Measurements from ENCODE around the gene REV1.
"Not testable (repeated sequence)": the region's sequence is repeated elsewhere in the genome, so short reads cannot be mapped to it uniquely, and the experiment has no call there.

REV1 gene

GRCh38 chr2:99489761-99490622 is at the start of gene REV1:
TSS of gene REV1 (minus strand) at chr2:99490017. CDS start at chr2:99464975, 25,042 bp downstream.
- peak; percentile 89 for DNase-seq (ENCODE audit: low read depth, low spot score)

DNA sequence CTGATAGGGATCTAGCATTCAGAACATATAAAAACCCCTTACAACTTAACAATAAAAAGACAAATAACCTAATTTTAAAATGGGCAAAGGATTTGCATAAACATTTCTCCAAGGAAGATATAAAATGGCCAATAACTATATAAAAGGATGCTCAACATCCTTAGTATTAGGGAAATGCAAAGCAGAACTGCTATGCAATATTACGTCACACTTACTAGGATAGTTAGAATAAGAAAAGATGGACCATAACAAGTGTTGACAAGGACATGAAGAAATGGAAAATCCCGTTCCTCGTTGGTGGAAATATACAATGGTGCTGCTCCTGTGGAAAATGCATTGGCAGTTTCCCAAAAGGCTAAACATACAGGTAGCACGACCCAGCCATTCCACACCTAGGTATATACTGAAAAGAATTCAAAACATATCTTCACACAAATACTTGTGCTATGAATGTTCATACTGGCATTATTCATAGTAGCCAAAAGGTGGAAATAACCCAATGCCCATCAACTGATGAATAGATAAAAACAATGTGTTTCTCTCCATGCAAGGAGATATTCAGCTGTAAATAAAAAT is 48.2 kb upstream of the REV1 start:
- no peak for DNase-seq (ENCODE audit: low read depth, low spot score)

GRCh38 chr2:99524056-99524455 is 34.2 kb upstream of the REV1 start:
- DNase-seq (ENCODE audit: low read depth, low spot score), result no peak

DNA sequence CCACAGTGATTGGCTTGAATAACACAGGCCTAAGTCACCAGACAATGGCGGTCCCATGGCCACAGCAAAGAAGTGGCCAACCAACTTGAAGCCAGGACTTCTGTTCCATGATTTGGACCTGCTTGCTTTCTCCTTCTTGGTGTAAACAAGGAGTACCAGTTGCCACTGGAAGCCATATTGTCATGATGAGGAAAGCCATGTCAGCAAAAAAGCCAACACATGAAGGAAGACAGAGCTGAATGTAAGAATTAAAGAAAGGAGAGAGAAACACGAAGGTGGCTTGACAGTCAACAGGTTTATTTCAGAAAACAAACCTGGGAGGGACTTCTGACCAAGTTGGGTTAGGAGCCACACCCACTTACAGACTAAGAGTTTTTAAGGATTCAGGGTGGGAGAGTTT is 32.3 kb upstream of the REV1 start:
- no peak for DNase-seq (ENCODE audit: low read depth, low spot score)

DNA sequence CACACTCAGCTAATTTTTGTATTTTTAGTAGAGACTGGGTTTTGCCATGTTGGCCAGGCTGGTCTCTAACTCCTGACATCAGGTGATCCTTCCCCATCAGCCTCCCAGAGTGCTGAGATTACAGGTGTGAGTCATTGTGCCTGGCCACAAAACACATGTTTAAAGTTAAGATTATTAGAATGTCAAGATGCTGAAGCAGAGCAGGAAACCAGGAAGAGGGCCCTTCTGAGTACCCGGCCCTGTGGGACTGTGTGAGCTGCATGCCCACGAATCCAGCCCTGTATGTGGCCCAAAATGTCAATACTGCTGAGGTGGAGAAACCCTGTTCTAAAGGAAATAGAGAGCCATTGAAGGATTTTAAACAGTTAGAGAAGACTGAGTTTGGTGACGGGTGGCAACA is 31.0 kb upstream of the REV1 start:
- no peak for DNase-seq (ENCODE audit: low read depth, low spot score)

DNA sequence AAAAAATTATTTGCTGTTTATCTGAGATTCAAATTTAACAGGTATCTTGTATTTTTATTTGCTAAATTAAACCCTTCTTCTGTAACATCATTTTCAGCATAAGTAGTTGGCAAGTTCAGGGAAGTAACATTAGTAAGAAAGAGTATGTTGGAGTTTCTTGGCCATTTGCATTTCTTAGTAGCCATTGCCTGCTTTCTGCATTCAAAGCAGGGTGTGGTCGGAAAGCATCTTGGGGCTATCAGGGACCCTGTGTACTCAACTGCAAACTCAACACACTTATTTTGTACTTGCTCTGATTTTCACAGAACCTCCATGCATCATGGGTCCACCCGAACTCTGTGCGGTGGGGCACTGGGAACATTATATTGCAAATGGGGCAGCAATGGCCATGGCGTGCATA is 30.4 kb upstream of the REV1 start:
- no peak for DNase-seq (ENCODE audit: low read depth, low spot score)

DNA sequence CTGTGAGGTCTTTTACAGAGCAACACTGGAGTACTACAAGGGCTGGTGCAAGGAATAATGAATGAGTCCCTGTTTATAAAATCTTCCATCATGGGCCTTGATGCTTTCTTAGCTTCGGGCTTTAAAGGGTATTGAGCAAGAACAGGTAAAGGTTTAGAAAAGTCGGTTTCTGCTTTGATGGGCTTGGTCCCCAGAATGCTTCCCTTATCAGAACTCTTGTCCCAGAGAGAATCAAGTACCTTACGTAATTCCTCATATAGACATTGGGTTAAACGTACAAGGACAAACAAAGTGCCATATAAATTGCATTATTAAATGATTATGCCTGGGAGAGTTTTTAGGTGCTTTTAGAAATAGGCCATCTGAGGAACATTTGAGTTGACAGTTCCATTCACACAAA is 24.5 kb upstream of the REV1 start:
- no peak for DNase-seq (ENCODE audit: low read depth, low spot score)

- DNase-seq (ENCODE audit: low read depth, low spot score), result no peak
These were observed 22.4 kb upstream of the REV1 start for GRCh38 chr2:99512181-99512591.

- no peak for DNase-seq (ENCODE audit: low read depth, low spot score)
These were observed 19.6 kb upstream of the REV1 start for GRCh38 chr2:99509387-99509786.

DNA sequence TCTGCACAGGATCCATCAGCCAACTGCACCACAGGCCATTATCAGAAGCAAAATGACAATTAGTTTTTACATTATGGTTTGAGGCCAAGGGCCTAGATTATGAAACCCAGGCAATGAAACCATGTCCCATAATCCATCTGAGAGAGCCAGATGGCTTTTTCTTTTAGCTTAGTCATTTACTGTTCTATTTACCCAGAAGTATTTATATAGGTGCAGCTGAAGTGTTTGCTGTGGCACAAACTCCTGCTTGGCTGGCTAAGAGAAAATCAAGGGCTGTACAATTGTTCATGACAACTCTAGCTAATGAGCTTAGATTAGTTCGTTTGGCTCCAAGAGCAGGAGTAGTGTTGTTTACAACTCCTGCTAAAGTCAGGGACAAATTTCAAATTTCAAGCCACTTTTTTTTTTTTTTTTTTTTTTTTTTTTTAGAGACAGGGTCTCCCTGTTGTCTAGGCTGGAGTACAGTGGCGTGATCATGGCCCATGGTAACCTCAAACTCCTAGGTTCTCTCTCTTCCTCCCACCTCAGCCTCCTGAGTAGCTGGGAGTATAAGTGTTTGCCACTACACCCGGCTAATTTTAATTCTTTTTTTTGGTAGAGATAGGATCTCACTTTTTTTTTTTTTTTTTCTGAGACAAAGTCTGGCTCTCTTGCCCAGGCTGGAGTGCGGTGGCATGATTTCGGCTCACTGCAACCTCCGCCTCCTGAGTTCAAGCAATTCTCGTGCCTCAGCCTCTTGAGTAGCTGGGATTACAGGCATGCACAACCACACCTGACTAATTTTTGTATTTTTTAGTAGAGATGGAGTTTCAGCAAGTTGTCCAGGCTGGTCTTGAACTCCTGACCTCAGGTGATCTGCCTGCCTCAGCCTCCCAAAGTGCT is 18.4 kb upstream of the REV1 start:
- DNase-seq (ENCODE audit: low read depth, low spot score), result no peak

GRCh38 chr2:99504844-99505584 is 15.2 kb upstream of the REV1 start:
- DNase-seq (ENCODE audit: low read depth, low spot score), result no peak

DNA sequence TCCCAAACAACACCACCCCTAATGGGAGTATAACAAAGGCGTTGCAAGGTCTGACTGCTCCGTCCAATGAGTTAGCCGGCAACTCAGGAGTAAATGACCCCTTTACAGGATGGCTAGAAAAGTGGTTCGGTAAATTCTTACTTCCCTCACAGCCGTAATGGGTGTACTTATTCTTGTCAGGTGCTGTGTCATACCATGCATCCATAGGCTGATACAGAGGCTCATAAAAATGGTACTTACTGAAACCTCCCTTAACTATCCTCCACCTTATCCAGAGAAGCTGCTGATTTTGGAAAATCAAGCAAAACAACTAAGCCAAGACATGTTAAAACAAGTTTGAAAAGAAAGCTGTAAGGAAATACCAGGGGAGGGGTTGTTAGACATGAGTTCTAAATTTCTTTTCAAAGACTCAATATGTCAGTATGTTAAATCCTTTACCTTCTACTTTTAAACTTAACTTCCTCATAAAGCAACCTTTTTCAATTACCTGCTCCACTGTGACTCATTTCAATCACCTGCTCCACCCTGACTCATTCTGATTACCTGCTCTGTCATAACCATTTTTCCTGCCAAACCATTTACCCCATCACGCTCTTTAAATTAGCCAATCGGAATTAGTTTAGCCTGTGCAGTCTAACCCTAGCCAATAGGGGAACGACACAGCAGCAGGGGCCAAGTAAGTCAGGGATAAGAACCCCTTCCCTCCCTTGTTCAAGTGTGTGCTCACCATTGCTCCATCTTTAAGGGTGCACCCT is 14.0 kb upstream of the REV1 start:
- not testable (repeated sequence) for DNase-seq (ENCODE audit: low read depth, low spot score)

- no peak for DNase-seq (ENCODE audit: low read depth, low spot score)
These were observed 6.2 kb upstream of the REV1 start for GRCh38 chr2:99496021-99496420.

DNA sequence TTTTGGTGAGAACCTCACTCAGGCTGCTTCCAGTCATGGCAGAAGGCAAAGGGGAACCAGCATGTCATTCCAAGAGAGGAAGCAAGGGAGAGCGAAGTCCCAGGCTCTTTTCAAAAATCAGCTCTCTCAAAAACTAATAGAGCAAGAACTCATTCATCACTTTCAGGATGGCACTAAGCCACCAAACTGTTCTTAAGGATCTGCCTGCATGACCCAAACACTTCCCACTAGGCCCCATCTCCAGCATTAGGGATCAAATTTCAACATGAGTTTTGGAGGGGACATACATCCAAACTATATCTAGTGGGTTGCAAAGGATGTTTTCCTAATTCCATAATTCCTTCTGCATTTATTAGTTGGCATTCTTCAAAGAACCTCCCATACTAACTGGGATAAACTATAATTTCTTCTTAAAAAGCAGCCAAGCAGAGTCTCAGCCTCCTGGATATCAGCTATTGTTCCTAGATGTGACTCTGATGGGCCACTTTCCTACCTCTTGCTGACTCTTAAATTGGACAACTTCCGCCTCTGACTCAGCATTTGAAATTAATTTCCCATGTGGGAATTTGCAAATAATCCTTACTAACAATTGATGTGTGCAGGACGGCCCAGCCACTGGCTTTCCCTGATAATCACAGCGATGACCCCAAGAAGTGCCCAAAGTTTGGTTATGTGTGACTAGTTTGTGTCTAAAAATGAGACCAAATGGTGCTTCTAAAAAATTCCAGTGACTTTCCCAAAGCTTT is 5.5 kb upstream of the REV1 start:
- DNase-seq (ENCODE audit: low read depth, low spot score), result no peak

DNA sequence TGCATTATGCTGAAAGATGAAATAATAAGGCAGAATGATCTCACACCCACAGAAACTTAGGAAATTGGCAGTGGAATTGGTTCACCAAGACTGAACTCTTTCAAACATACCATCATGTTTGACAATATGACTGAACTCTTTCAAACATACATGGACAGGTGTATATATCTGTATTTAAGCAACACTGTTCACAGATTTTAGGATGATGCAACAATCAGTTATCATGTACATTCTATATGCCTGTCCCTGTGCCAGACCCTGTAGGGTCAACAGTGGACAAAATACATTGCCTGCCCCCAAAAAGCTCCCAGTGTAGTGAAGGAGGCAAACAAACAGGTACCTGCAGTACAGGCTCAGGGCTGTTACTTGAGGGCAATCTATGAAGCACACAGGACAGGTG is 2.9 kb upstream of the REV1 start:
- DNase-seq (ENCODE audit: low read depth, low spot score), result no peak

DNA sequence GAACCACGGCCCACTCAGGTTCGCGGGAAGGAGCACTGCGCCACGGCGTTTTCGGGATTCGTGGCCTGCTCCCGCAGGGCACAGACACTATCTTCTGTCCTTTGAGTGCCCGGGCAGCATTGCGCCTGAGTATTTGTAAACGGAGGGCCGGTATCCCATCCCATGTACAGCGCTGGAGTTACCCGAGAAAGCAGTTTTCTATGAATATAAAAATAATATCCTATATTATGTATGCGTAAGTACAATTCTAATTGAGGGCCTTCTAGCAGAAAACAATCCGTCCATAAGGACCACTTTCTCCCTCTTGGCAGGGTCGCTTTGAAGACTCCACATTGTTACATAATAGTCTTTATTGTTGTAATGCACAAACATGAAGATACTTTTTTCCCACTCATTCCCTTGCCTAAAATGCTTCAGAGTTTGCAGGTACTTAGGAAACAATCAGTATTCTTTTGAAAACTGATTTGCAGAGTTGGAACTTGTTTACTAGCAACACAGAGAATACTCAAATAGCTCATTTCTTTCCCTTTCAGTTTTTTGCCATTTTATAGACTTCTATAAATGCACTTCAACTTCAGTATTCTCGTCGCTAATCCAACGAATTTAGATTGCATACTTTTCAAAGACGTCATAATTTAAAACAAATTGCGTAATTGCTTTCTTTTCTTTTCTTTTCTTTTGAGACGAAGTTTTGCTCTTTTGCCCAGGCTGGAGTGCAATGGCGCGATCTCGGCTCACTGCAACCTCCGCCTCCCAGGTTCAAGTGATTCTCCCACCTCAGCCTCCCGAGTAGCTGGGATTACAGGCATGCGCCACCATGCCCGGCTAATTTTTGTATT is 1.0 kb upstream of the REV1 start:
- DNase-seq (ENCODE audit: low read depth, low spot score), result no peak

DNA sequence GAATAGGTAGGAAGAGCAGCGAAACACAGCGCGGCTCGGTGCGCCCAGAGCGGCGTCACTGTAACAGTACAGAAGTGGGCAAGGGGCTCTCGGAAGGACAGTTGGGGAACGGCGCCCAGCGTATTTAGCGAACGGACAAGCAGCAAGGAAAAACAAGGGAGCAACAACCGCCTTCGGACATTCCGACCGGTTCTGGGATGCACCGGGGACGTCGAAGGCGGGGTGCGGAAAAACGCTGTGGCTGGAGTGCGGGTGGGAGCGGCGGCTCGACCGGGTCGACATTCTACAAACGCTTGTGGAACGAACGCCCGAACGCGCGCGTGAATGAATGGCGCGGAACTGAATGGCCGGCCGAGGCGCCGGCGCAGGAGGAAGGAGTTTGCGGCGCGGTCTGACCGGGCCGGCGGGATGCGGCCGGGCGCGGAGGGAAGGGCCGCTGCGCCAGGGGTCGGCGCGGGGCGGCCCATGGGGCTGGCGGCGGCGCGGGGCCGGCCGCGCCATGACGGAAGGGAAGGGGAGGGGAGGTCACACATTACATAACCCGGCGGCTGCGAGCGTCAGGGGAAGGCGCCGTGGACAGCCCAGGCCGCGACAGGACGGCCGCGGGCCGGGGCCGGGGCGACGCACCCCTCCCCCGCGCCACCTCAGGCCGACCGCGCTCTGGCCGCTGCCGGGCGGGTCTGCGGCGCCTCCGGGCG is 605 bp downstream of the REV1 start:
- DNase-seq (ENCODE audit: low read depth, low spot score), result no peak

DNA sequence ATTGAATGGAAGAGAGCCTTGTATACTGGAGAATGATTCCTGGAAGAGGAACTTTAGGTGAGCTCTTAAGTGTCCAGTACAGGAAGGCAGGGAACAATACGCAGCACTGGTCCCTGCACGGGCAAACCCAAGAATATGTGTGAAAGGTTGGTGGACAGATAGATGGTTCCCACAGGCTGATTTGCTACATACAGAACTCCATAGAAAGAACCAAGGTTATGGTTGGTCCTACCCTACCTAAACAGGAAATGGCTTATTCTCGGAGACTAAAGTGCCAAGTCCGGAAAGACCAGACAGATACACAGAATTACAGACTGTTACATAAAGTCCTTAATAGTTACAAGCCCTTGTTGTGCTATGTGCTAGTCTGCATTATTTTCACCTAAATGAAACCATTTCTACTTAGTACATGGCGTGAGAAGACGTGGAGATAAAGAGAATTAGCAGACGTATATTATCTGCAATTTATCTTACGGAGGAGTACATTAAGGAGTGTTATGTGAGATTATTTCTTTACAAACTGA is 1.2 kb downstream of the REV1 start:
- DNase-seq (ENCODE audit: low read depth, low spot score), result no peak
